Measurements from ENCODE around the gene FAM131B.

DNA sequence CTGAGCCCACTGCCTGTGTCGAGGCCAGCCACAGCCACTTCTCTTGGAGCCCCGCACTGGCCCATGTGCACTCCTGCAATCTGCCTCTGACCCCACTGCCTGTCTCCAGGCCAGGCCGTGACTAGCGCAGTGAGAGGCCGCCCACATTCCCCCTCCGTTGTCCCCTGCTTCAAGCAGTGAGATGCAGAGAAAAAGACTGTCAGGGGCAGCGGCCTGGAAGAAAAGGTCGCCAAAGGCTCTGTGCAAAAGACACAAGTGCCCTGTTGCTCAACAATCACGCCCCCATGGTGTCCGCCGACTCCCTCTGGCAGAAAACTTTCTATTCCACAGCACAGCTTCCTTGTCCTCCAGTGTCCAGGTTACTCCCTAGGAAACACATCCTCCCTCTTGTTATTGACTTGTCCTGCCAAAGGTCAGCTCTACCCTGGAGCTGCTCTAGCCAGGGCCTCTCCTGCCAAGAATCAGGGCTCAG lies 9.9 kb downstream of the FAM131B start:
- TF ChIP-seq POLR2A (IDR thresholded peaks at IDR 0.05), result no peak
- TF ChIP-seq, protein P1, sequence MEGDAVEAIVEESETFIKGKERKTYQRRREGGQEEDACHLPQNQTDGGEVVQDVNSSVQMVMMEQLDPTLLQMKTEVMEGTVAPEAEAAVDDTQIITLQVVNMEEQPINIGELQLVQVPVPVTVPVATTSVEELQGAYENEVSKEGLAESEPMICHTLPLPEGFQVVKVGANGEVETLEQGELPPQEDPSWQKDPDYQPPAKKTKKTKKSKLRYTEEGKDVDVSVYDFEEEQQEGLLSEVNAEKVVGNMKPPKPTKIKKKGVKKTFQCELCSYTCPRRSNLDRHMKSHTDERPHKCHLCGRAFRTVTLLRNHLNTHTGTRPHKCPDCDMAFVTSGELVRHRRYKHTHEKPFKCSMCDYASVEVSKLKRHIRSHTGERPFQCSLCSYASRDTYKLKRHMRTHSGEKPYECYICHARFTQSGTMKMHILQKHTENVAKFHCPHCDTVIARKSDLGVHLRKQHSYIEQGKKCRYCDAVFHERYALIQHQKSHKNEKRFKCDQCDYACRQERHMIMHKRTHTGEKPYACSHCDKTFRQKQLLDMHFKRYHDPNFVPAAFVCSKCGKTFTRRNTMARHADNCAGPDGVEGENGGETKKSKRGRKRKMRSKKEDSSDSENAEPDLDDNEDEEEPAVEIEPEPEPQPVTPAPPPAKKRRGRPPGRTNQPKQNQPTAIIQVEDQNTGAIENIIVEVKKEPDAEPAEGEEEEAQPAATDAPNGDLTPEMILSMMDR (IDR thresholded peaks at IDR 0.05), result no peak
- TF ChIP-seq EP300 (IDR thresholded peaks at IDR 0.05), result no peak

All from ovary (tissue), 3 donors.